Panc1 (cell line): Measurements from ENCODE around the gene VNN1. TPM values are rescaled to one million over a fixed set of nuclear protein-coding genes. Genes with fewer than 3 reads are reported as not detected.

ENCODE experiments used
- ATAC-seq: fragments of 200-7000 bp; cut with Tn5 transposase; 2 replicates; pipeline ENCODE4 v1.9.1; 2020; ENCODE audit warnings: mild to moderate bottlenecking, moderate library complexity
- BruUV-seq: library from RNA; stranded (reverse); fragments of 400-500 nt; replicated peaks from 2 replicates; lab custom pipeline; 2021; lab: Mats Ljungman, UMichigan
- CTCF ChIA-PET: fragments of 300-600 bp; sonication (Branson Sonifier 250); formaldehyde crosslinking; loops from one replicate; lab custom pipeline; 2022; ENCODE audit warnings: antibody characterized with exemption; lab: Charles Lee
- POLR2A ChIA-PET: fragments of 300-600 bp; sonication (Branson Sonifier 250); formaldehyde crosslinking; loops from one replicate; lab custom pipeline; 2022; ENCODE audit warnings: antibody characterized with exemption; lab: Charles Lee
- DNase-seq: peaks from one replicate; pipeline ENCODE4 v3.0.0-alpha.2; 2010; ENCODE audit warnings: low read depth, low spot score
- H3K27ac ChIP-seq: 2 replicates; pipeline ENCODE4 v1.5.1; 2011; ENCODE audit warnings: mild to moderate bottlenecking, low read length, inconsistent platforms
- H3K27me3 ChIP-seq: fragments of 200-500 bp; sonication (Bioruptor generic); 2 replicates; pipeline ENCODE4 v1.6.0; 2014; ENCODE audit warnings: low read length, inconsistent platforms; ENCODE audit not compliant: control insufficient read depth, insufficient read depth
- H3K36me3 ChIP-seq: fragments of 200-500 bp; sonication (Bioruptor generic); 2 replicates; pipeline ENCODE4 v1.5.1; 2014; ENCODE audit warnings: inconsistent platforms, mild to moderate bottlenecking, low read length, moderate library complexity; ENCODE audit not compliant: control insufficient read depth, insufficient read depth
- H3K4me1 ChIP-seq: 2 replicates; pipeline ENCODE4 v1.5.1; 2011; ENCODE audit warnings: inconsistent platforms, mild to moderate bottlenecking, low read length, moderate library complexity; ENCODE audit not compliant: control insufficient read depth, insufficient read depth
- H3K4me3 ChIP-seq, 2 experiments: 2 replicates each; pipeline ENCODE4 v1.5.1; 2011 to 2012; ENCODE audit warnings: low read depth in 2 of 2, low read length in 2 of 2, mild to moderate bottlenecking in 2 of 2, inconsistent platforms in 1 of 2, moderate library complexity in 1 of 2
- H3K9me3 ChIP-seq: fragments of 200-500 bp; sonication (Bioruptor generic); 2 replicates; pipeline ENCODE4 v1.5.1; 2014; ENCODE audit warnings: low read depth, mild to moderate bottlenecking, inconsistent platforms, low read length, moderate library complexity; ENCODE audit not compliant: control insufficient read depth, insufficient read depth
- POLR2AphosphoS5 ChIP-seq: IDR thresholded peaks from 2 replicates; pipeline ENCODE4 v1.6.1; 2012; ENCODE audit warnings: mild to moderate bottlenecking, low read depth, low read length, moderate library complexity
- SIN3A ChIP-seq: IDR thresholded peaks from 2 replicates; pipeline ENCODE4 v1.6.1; 2012; ENCODE audit warnings: low read depth, mild to moderate bottlenecking, low read length, moderate library complexity, borderline replicate concordance; ENCODE audit not compliant: insufficient read depth
- TCF7L2 ChIP-seq: IDR thresholded peaks from 2 replicates; pipeline ENCODE4 v1.6.1; 2011; ENCODE audit warnings: mild to moderate bottlenecking, low read depth, low read length, inconsistent platforms
- in situ Hi-C: cut with HindIII; loops from 2 replicates; pipeline ENCODE4 v1.10.0; 2016; ENCODE audit warnings: low sequenced_read_pairs, low pct_unique_long_range_greater_than_20kb
- intact Hi-C: fragments of 100-400 bp; cut with micrococcal nuclease; formaldehyde crosslinking; loops from one replicate; pipeline ENCODE4 v1.10.0; 2022; ENCODE audit not compliant: unreplicated experiment
- total RNA-seq: library from RNA; stranded (reverse); gene quantifications from one replicate; pipeline ENCODE4 v1.2.1, GENCODE V29; 2021; ENCODE audit not compliant: unreplicated experiment
- TF ChIP-seq, protein P1 (sequence below): fragments of 450-650 bp; IDR thresholded peaks from 2 replicates; pipeline ENCODE4 v1.5.1; 2017; ENCODE audit warnings: mild to moderate bottlenecking
- TF ChIP-seq, protein P2 (sequence below), 2 experiments: IDR thresholded peaks; 2 replicates each; pipeline ENCODE4 v1.6.1; 2011 to 2012; ENCODE audit warnings: low read depth in 2 of 2, control low read depth in 1 of 2, low read length in 1 of 2, mild to moderate bottlenecking in 1 of 2, moderate library complexity in 1 of 2; ENCODE audit not compliant: insufficient read depth in 1 of 2

The VNN1 gene
- total RNA-seq, 1 experiment from 2014 or later, result not detected

DNA sequence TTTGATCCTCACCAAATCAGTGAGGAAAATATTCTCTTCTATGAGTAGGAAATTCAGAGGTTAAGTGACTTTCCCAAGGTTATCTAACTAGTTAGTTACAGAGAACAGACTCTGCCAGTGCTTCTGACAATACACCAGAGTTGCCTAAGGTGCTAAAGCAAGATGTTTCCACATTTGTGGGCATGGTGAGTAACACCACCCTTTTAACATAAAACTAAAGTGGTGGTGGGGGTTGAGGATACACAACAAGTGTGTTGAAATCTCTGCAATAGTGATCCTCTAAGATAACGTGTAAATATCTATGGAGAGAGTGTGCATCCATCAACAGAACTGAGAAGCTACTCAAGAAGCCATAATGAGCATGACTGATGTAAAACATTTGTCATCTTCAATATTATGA is 32.2 kb upstream of the VNN1 start:
- H3K9me3 ChIP-seq, result no peaks in the 10 kb centered on the region
- intact Hi-C loops (no loop called here), in situ Hi-C loops (no loop called here)
- no peaks in the 10 kb centered on the region for H3K36me3 ChIP-seq
- no peaks in the 10 kb centered on the region for H3K4me1 ChIP-seq
- no peak for DNase-seq
- no peak overlapping the region for H3K4me3 ChIP-seq
- H3K27ac ChIP-seq, result no peak overlapping the region
- no TSS peak for BruUV-seq
- ChIA-PET POLR2A (no interaction called here), CTCF (no interaction called here)
- ATAC-seq, result no peak
- H3K27me3 ChIP-seq, result no peaks in the 10 kb centered on the region
- TF ChIP-seq, protein P1, sequence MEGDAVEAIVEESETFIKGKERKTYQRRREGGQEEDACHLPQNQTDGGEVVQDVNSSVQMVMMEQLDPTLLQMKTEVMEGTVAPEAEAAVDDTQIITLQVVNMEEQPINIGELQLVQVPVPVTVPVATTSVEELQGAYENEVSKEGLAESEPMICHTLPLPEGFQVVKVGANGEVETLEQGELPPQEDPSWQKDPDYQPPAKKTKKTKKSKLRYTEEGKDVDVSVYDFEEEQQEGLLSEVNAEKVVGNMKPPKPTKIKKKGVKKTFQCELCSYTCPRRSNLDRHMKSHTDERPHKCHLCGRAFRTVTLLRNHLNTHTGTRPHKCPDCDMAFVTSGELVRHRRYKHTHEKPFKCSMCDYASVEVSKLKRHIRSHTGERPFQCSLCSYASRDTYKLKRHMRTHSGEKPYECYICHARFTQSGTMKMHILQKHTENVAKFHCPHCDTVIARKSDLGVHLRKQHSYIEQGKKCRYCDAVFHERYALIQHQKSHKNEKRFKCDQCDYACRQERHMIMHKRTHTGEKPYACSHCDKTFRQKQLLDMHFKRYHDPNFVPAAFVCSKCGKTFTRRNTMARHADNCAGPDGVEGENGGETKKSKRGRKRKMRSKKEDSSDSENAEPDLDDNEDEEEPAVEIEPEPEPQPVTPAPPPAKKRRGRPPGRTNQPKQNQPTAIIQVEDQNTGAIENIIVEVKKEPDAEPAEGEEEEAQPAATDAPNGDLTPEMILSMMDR, result no peak
- TF ChIP-seq SIN3A (no peak), TCF7L2 (no peak), POLR2AphosphoS5 (no peak)
- TF ChIP-seq, protein P2, sequence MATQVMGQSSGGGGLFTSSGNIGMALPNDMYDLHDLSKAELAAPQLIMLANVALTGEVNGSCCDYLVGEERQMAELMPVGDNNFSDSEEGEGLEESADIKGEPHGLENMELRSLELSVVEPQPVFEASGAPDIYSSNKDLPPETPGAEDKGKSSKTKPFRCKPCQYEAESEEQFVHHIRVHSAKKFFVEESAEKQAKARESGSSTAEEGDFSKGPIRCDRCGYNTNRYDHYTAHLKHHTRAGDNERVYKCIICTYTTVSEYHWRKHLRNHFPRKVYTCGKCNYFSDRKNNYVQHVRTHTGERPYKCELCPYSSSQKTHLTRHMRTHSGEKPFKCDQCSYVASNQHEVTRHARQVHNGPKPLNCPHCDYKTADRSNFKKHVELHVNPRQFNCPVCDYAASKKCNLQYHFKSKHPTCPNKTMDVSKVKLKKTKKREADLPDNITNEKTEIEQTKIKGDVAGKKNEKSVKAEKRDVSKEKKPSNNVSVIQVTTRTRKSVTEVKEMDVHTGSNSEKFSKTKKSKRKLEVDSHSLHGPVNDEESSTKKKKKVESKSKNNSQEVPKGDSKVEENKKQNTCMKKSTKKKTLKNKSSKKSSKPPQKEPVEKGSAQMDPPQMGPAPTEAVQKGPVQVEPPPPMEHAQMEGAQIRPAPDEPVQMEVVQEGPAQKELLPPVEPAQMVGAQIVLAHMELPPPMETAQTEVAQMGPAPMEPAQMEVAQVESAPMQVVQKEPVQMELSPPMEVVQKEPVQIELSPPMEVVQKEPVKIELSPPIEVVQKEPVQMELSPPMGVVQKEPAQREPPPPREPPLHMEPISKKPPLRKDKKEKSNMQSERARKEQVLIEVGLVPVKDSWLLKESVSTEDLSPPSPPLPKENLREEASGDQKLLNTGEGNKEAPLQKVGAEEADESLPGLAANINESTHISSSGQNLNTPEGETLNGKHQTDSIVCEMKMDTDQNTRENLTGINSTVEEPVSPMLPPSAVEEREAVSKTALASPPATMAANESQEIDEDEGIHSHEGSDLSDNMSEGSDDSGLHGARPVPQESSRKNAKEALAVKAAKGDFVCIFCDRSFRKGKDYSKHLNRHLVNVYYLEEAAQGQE (IDR thresholded peaks at IDR 0.05; ENCODE audit: insufficient read depth in 1 of 2, low read depth in 2 of 2, low read length in 1 of 2), result no peak

DNA sequence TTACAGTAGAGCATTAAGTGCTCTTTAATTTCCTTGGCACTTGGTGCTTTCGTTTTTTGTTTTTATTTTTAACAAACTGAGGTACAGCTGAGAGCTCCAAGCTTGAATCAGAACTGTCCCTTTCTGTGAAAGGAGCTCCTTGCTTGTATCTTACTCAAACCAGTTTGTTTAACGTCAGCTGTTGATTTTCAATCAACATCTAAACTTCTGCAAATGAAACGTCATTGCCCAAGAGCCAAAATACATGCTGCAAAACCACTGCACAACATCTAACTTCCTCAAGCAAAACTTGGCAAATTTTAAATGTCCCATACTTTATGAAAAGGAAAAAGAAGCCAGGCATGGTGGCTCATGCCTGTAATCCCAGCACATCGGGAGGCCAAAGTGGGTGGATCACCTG is 28.6 kb upstream of the VNN1 start:
- BruUV-seq, result no TSS peak
- POLR2A ChIA-PET, result no interaction called here
- H3K27ac ChIP-seq, result no peak overlapping the region
- H3K4me3 ChIP-seq, result no peak overlapping the region
- intact Hi-C loops (no loop called here), in situ Hi-C loops (no loop called here)
- no peak for TF ChIP-seq SIN3A
- TF ChIP-seq, protein P1, result no peak
- TF ChIP-seq POLR2AphosphoS5, result no peak
- no peak for TF ChIP-seq TCF7L2
- no peaks in the 10 kb centered on the region for H3K36me3 ChIP-seq
- DNase-seq (no peak), ATAC-seq (no peak)
- no peaks in the 10 kb centered on the region for H3K9me3 ChIP-seq
- CTCF ChIA-PET, result no interaction called here
- no peaks in the 10 kb centered on the region for H3K4me1 ChIP-seq
- no peaks in the 10 kb centered on the region for H3K27me3 ChIP-seq
